Erythroblast (primary cell): ENCODE results near the gene TEAD1.

ENCODE experiments used
- GATA1 ChIP-seq: IDR thresholded peaks from 2 replicates; pipeline ENCODE4 v1.6.1; 2011; ENCODE audit warnings: low read depth, mild to moderate bottlenecking, control low read depth, low read length, moderate library complexity
- POLR2A ChIP-seq: IDR thresholded peaks from 2 replicates; pipeline ENCODE4 v1.6.1; 2011; ENCODE audit warnings: mild to moderate bottlenecking, low read length

GRCh38 chr11:12846786-12847615, 172.8 kb downstream of the TEAD1 start:
- no peak for TF ChIP-seq POLR2A
- no peak for TF ChIP-seq GATA1
